Measurements from ENCODE around the gene DHX36. TPM values are rescaled to one million over a fixed set of nuclear protein-coding genes. Genes with fewer than 3 reads are reported as not detected.

DHX36 gene
- total and polyA plus RNA-seq, 7 experiments from 2014 or later, result 16.1 to 101 (median 86.0) TPM

GRCh38 chr3:154274348-154274747, 49.9 kb downstream of the DHX36 start:
- DNase-seq, result no peak
- H3K27ac ChIP-seq (ENCODE audit: low read depth, low read length), result no peak overlapping the region
- no peak for ATAC-seq
- H3K27me3 Mint-ChIP-seq, result no peaks in the 10 kb centered on the region
- H3K9me3 Mint-ChIP-seq, result peaks cover 0 to 3% (median 0%) of the 10 kb centered on the region in 11 donors
- no peak overlapping the region for H3K4me3 ChIP-seq (ENCODE audit: low read length)
- peaks cover 0 to 6% (median 4%) of the 10 kb centered on the region in 7 donors for H3K4me1 Mint-ChIP-seq
- CTCF ChIA-PET, result no interaction called here
- H3K36me3 Mint-ChIP-seq, result peaks cover 15 to 66% (median 48%) of the 10 kb centered on the region in 5 donors
- H3K36me3 ChIP-seq (ENCODE audit: control insufficient read depth in 2 of 3, insufficient read depth in 3 of 3, low read length in 3 of 3), result peaks cover 15 to 48% (median 36%) of the 10 kb centered on the region in 3 experiments
- H3K27me3 ChIP-seq (ENCODE audit: control insufficient read depth in 2 of 2, insufficient read depth in 2 of 2, low read length in 2 of 2), result no peaks in the 10 kb centered on the region
- H3K4me3 Mint-ChIP-seq, result no peak overlapping the region
- H3K9me3 ChIP-seq (ENCODE audit: control insufficient read depth in 2 of 3, low read length in 3 of 3), result no peaks in the 10 kb centered on the region
- H3K27ac Mint-ChIP-seq, result peak overlapping the region in 4 of 9 donors; percentile 23 to 56 (median 36)
- H3K4me1 ChIP-seq (ENCODE audit: control insufficient read depth in 2 of 2, insufficient read depth in 2 of 2, low read length in 2 of 2), result no peaks in the 10 kb centered on the region
- POLR2A ChIA-PET, result no interaction called here
- intact Hi-C loops (cut with micrococcal nuclease), result no loop called here

DNA sequence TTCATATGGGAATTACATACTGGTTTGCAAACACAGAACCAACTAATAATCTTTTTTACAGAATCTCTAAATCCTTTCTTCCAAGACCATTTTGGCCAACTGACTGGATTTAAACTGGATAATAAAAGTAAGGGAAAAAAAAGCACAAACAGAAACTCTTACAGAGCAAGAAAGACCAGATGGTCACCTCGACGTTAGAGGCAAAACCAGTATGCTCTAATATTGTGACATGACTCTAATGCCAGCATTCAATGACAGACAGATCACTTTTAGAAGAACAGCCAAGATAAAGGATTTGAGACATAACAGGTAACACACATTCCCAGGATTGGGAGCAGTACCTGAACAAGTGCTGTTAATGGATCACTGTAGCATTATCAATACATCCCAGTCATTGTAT, 50.9 kb downstream of the DHX36 start:
- H3K4me3 Mint-ChIP-seq, result no peak overlapping the region

GRCh38 chr3:154254527-154254926, 69.8 kb downstream of the DHX36 start:
- intact Hi-C loops (cut with micrococcal nuclease), result loop anchor here (5.0 to 10.0 kb wide), 5 partner anchors 130 to 1212 kb away; partner anchors contain the start of gene ARHGEF26 (in 1 of the 2)
- DNase-seq, result no peak
- POLR2A ChIA-PET, result no interaction called here
- H3K9me3 Mint-ChIP-seq, result no peaks in the 10 kb centered on the region
- no peaks in the 10 kb centered on the region for H3K4me1 ChIP-seq (ENCODE audit: control insufficient read depth in 2 of 2, insufficient read depth in 2 of 2, low read length in 2 of 2)
- ATAC-seq, result no peak
- peaks cover 6 to 37% (median 9%) of the 10 kb centered on the region in 3 experiments for H3K36me3 ChIP-seq (ENCODE audit: control insufficient read depth in 2 of 3, insufficient read depth in 3 of 3, low read length in 3 of 3)
- H3K27ac ChIP-seq (ENCODE audit: low read depth, low read length), result no peak overlapping the region
- peaks cover 0 to 7% (median 3%) of the 10 kb centered on the region in 7 donors for H3K4me1 Mint-ChIP-seq
- no peaks in the 10 kb centered on the region for H3K27me3 Mint-ChIP-seq
- no peak overlapping the region for H3K4me3 ChIP-seq (ENCODE audit: low read length)
- no peak overlapping the region for H3K4me3 Mint-ChIP-seq
- no peaks in the 10 kb centered on the region for H3K9me3 ChIP-seq (ENCODE audit: control insufficient read depth in 2 of 3, low read length in 3 of 3)
- no peak overlapping the region for H3K27ac Mint-ChIP-seq
- no peaks in the 10 kb centered on the region for H3K27me3 ChIP-seq (ENCODE audit: control insufficient read depth in 2 of 2, insufficient read depth in 2 of 2, low read length in 2 of 2)
- peaks cover 20 to 70% (median 36%) of the 10 kb centered on the region in 5 donors for H3K36me3 Mint-ChIP-seq
- CTCF ChIA-PET, result interaction anchor here (1.3 to 1.4 kb wide), 2 partner anchors 1228 to 1230 kb away, joined by 4 to 5 read pairs; no protein-coding TSS in a partner anchor

More for the DNA sequence above, 50.9 kb downstream of the DHX36 start:
- Histone ChIP-seq H3K9me3 (ENCODE audit: control insufficient read depth in 2 of 3, low read length in 3 of 3) (no peaks in the 10 kb centered on the region), H3K36me3 (ENCODE audit: control insufficient read depth in 2 of 3, insufficient read depth in 3 of 3, low read length in 3 of 3) (peaks cover 15 to 41% (median 39%) of the 10 kb centered on the region in 3 experiments), H3K27me3 (ENCODE audit: control insufficient read depth in 2 of 2, insufficient read depth in 2 of 2, low read length in 2 of 2) (no peaks in the 10 kb centered on the region), H3K4me3 (ENCODE audit: low read length) (no peak overlapping the region), H3K27ac (ENCODE audit: low read depth, low read length) (no peak overlapping the region), H3K4me1 (ENCODE audit: control insufficient read depth in 2 of 2, insufficient read depth in 2 of 2, low read length in 2 of 2) (no peaks in the 10 kb centered on the region)
- intact Hi-C loops (cut with micrococcal nuclease), result no loop called here
- Mint-ChIP-seq H3K4me1 (peaks cover 0 to 6% (median 4%) of the 10 kb centered on the region in 7 donors), H3K27me3 (no peaks in the 10 kb centered on the region), H3K27ac (peak overlapping the region in 3 of 9 donors; percentile 28 to 58 (median 36)), H3K9me3 (peaks cover 0 to 9% (median under 1%) of the 10 kb centered on the region in 11 donors), H3K36me3 (peaks cover 15 to 68% (median 55%) of the 10 kb centered on the region in 5 donors)
- ChIA-PET CTCF (no interaction called here), POLR2A (no interaction called here)
- DNase-seq, result no peak
- ATAC-seq, result no peak

GRCh38 chr3:154252759-154253638, 71.3 kb downstream of the DHX36 start:
- no peak overlapping the region for H3K4me3 Mint-ChIP-seq
- Histone ChIP-seq H3K36me3 (ENCODE audit: control insufficient read depth in 2 of 3, insufficient read depth in 3 of 3, low read length in 3 of 3) (peaks cover 0 to 24% (median 6%) of the 10 kb centered on the region in 3 experiments), H3K27ac (ENCODE audit: low read depth, low read length) (no peak overlapping the region), H3K4me1 (ENCODE audit: control insufficient read depth in 2 of 2, insufficient read depth in 2 of 2, low read length in 2 of 2) (no peaks in the 10 kb centered on the region), H3K27me3 (ENCODE audit: control insufficient read depth in 2 of 2, insufficient read depth in 2 of 2, low read length in 2 of 2) (no peaks in the 10 kb centered on the region), H3K9me3 (ENCODE audit: control insufficient read depth in 2 of 3, low read length in 3 of 3) (no peaks in the 10 kb centered on the region), H3K4me3 (ENCODE audit: low read length) (no peak overlapping the region)
- peaks cover 0 to 5% (median 0%) of the 10 kb centered on the region in 7 donors for H3K4me1 Mint-ChIP-seq
- intact Hi-C loops (cut with micrococcal nuclease), result loop anchor here (1.0 to 10.0 kb wide), 10 partner anchors 128 to 1227 kb away; partner anchors contain the start of gene ARHGEF26 (in 1 of the 2)
- H3K27ac Mint-ChIP-seq, result peak overlapping the region in 1 of 9 donors; percentile 48
- CTCF ChIA-PET, result interaction anchor here (0.5 to 2.3 kb wide), 4 partner anchors 214 to 1228 kb away, joined by 4 to 8 read pairs (median 6); no protein-coding TSS in a partner anchor
- POLR2A ChIA-PET, result interaction anchor here (0.6 to 0.7 kb wide), 2 partner anchors 11 kb away, joined by 3 to 5 read pairs; no protein-coding TSS in a partner anchor
- no peaks in the 10 kb centered on the region for H3K27me3 Mint-ChIP-seq
- DNase-seq, result peak; percentile 16 to 67 (median 49)
- peak; percentile 84 for ATAC-seq
- no peaks in the 10 kb centered on the region for H3K9me3 Mint-ChIP-seq
- peaks cover 19 to 65% (median 28%) of the 10 kb centered on the region in 5 donors for H3K36me3 Mint-ChIP-seq

DNA sequence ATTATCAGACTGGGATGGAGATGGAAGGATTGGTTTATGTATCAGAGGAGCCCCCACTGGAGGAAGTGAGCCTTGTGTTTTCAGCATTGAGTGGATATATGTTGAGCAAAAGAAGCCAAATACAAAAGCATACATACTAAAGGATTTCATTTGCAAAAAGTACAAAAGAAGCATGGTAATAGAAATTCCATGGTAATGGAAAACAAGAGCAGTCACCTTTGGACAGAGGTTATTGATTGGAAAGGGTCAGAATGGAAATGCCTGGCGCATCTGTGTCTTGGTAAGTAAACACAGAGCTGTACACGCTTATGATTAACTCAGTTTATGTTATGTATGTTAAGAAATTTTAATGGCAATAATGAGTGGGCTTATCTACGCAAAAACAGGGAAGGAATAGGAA, 72.7 kb downstream of the DHX36 start:
- no peaks in the 10 kb centered on the region for H3K27me3 ChIP-seq (ENCODE audit: control insufficient read depth in 2 of 2, insufficient read depth in 2 of 2, low read length in 2 of 2)
- peak overlapping the region in 1 of 9 donors; percentile 3 for H3K27ac Mint-ChIP-seq
- no peak overlapping the region for H3K4me3 Mint-ChIP-seq
- H3K4me3 ChIP-seq (ENCODE audit: low read length), result no peak overlapping the region
- intact Hi-C loops (cut with micrococcal nuclease), result loop anchor here (2.0 to 10.0 kb wide), 7 partner anchors 127 to 1225 kb away; partner anchors contain the start of gene ARHGEF26 (in 1 of the 2)
- CTCF ChIA-PET, result interaction anchor here (2.3 kb wide), 1 partner anchor 1222 kb away, joined by 8 read pairs; no protein-coding TSS in a partner anchor
- H3K27me3 Mint-ChIP-seq, result no peaks in the 10 kb centered on the region
- H3K9me3 Mint-ChIP-seq, result peaks cover 0 to 2% (median 0%) of the 10 kb centered on the region in 11 donors
- H3K9me3 ChIP-seq (ENCODE audit: control insufficient read depth in 2 of 3, low read length in 3 of 3), result no peaks in the 10 kb centered on the region
- peaks cover 25 to 63% (median 32%) of the 10 kb centered on the region in 5 donors for H3K36me3 Mint-ChIP-seq
- H3K4me1 ChIP-seq (ENCODE audit: control insufficient read depth in 2 of 2, insufficient read depth in 2 of 2, low read length in 2 of 2), result no peaks in the 10 kb centered on the region
- no peak overlapping the region for H3K27ac ChIP-seq (ENCODE audit: low read depth, low read length)
- peaks cover 0 to 21% (median 0%) of the 10 kb centered on the region in 3 experiments for H3K36me3 ChIP-seq (ENCODE audit: control insufficient read depth in 2 of 3, insufficient read depth in 3 of 3, low read length in 3 of 3)
- no peak for DNase-seq
- H3K4me1 Mint-ChIP-seq, result peaks cover 0 to 5% (median 2%) of the 10 kb centered on the region in 7 donors
- no peak for ATAC-seq
- POLR2A ChIA-PET, result no interaction called here

DNA sequence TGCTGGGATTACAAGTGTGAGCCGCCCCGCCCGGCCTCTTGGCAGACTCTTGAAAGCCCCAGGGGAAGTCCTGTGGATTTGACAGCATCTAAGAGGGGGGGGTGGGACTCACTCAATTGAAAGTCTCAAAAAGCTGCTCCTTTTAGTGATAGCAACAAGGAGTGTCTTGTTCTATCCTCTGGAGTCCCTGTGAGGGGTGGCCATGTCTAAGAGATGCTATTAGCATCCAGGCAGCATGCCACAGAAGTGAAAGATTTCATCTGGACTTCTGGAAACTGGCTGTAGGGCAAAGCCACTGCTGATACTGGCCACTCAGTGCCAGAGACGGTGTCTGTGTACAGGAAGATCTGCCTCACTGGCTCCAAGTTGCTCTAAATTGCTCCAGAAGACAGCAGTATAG, 74.0 kb downstream of the DHX36 start:
- no peak overlapping the region for H3K27ac ChIP-seq (ENCODE audit: low read depth, low read length)
- no peak overlapping the region for H3K4me3 ChIP-seq (ENCODE audit: low read length)
- no peaks in the 10 kb centered on the region for H3K9me3 ChIP-seq (ENCODE audit: control insufficient read depth in 2 of 3, low read length in 3 of 3)
- no peaks in the 10 kb centered on the region for H3K27me3 ChIP-seq (ENCODE audit: control insufficient read depth in 2 of 2, insufficient read depth in 2 of 2, low read length in 2 of 2)
- no peaks in the 10 kb centered on the region for H3K4me1 ChIP-seq (ENCODE audit: control insufficient read depth in 2 of 2, insufficient read depth in 2 of 2, low read length in 2 of 2)
- H3K36me3 ChIP-seq (ENCODE audit: control insufficient read depth in 2 of 3, insufficient read depth in 3 of 3, low read length in 3 of 3), result peaks cover 0 to 16% (median 0%) of the 10 kb centered on the region in 3 experiments
- no peak overlapping the region for H3K4me3 Mint-ChIP-seq
- H3K9me3 Mint-ChIP-seq, result peaks cover 0 to 5% (median 0%) of the 10 kb centered on the region in 11 donors
- ChIA-PET CTCF (no interaction called here), POLR2A (no interaction called here)
- H3K27me3 Mint-ChIP-seq, result no peaks in the 10 kb centered on the region
- no peak overlapping the region for H3K27ac Mint-ChIP-seq
- peaks cover 24 to 60% (median 27%) of the 10 kb centered on the region in 5 donors for H3K36me3 Mint-ChIP-seq
- peaks cover 0 to 5% (median 2%) of the 10 kb centered on the region in 7 donors for H3K4me1 Mint-ChIP-seq
- DNase-seq (no peak), ATAC-seq (no peak)
- intact Hi-C loops (cut with micrococcal nuclease), result loop anchor here (5.0 to 10.0 kb wide), 5 partner anchors 125 to 1208 kb away; partner anchors contain the start of gene ARHGEF26 (in 1 of the 2)

Data from naive thymus-derived CD4-positive, alpha-beta T cell (primary cell).